Adrenal gland (tissue), 12 donors: ENCODE measurements around the gene TGFB2. TPM values are rescaled to one million over a fixed set of nuclear protein-coding genes. Genes with fewer than 3 reads are reported as not detected.

ENCODE experiments used
- DNase-seq, 7 donors: peaks; one replicate each; pipeline ENCODE4 v3.0.0-alpha.2; 2019 to 2020
- H3K27ac ChIP-seq, 5 donors: fragments of 200-600 bp; sonication (generic) in 4 of 5; 1 replicate in 3 of 5; 2 replicates in 2 of 5; pipeline versions ENCODE4 v1.5.1 to v1.8.0; 2016 to 2020; ENCODE audit warnings: mild to moderate bottlenecking in 1 of 5
- H3K27me3 ChIP-seq: fragments of 200-600 bp; 2 replicates; pipeline ENCODE4 v1.8.0; 2021
- H3K36me3 ChIP-seq, 2 donors: fragments of 200-600 bp; replicated peaks in 1 of 2; 1 replicate in 1 of 2; 2 replicates in 1 of 2; pipeline versions ENCODE4 v1.5.1 to v1.8.0; 2018 to 2022
- H3K4me1 ChIP-seq, 2 donors: fragments of 200-600 bp; replicated peaks in 1 of 2; 1 replicate in 1 of 2; 2 replicates in 1 of 2; pipeline versions ENCODE4 v1.5.1 to v1.8.0; 2018 to 2021
- H3K4me3 ChIP-seq, 4 donors: fragments of 200-600 bp; sonication (generic) in 3 of 4; one replicate each; pipeline ENCODE4 v1.5.1; 2016 to 2018
- H3K9me3 ChIP-seq, 3 donors: fragments of 200-600 bp; sonication (generic) in 1 of 3; replicated peaks in 1 of 3; 1 replicate in 2 of 3; 2 replicates in 1 of 3; pipeline versions ENCODE4 v1.5.1 to v1.8.0; 2016 to 2021
- CTCF ChIP-seq, 6 experiments: fragments of 450-650 bp in 4 of 6; fragments of 200-600 bp in 2 of 6; sonication (generic) in 1 of 6; IDR thresholded peaks; 1 replicate in 5 of 6; 2 replicates in 1 of 6; pipeline versions ENCODE4 v1.5.1 to v1.8.0; 2016 to 2021; ENCODE audit warnings: antibody characterized with exemption in 6 of 6, mild to moderate bottlenecking in 2 of 6, moderate library complexity in 1 of 6
- POLR2A ChIP-seq, 2 donors: fragments of 450-650 bp; IDR thresholded peaks; one replicate each; pipeline ENCODE4 v1.6.1; 2017; ENCODE audit warnings: antibody characterized with exemption in 2 of 2, mild to moderate bottlenecking in 2 of 2, moderate library complexity in 1 of 2
- WGBS, 4 donors: extraction: QIAGEN DNeasy Blood & Tissue Kit in 2 of 4; methylation state at CpG; one replicate each; pipeline versions ENCODE4 v1.1.5 to v1.1.7; 2013 to 2017; 5-methylcytosine and 5-hydroxymethylcytosine counted together
- intact Hi-C, 2 donors: fragments of 100-400 bp; cut with DNase I; formaldehyde crosslinking; loops; one replicate each; pipeline versions ENCODE4 v1.14.1 to v1.15.0; 2022 to 2023
- polyA plus RNA-seq, 3 donors: library from polyadenylated mRNA; stranded (reverse); fragments of 200-250 nt in 2 of 3; fragments of 350-450 nt in 1 of 3; fragmentation: Illumina TruSeq in 1 of 3; extraction: RNeasy Lipid Tissue Mini Kit (QIAGEN cat#74804) in 1 of 3; gene quantifications; one replicate each; pipeline ENCODE4 v1.2.3, GENCODE V29; 2013 to 2014
- total RNA-seq, 9 donors: library from RNA; depleted of rRNA in 4 of 9; stranded (reverse); fragments of >200 nt in 4 of 9; fragments of 120-200 nt in 1 of 9; fragmentation: NEBNext Ultra II Directional in 1 of 9; extraction: Animal tissue kit (Norgen Biotek cat#: 25700) in 1 of 9; gene quantifications; one replicate each; pipeline versions ENCODE4 v1.1.0 to v1.2.4, GENCODE V29; 2013 to 2023
- donor health status: healthy with polysubstance abuse.
- donor health status: Bipolar disorder and iron deficiency.
- donor health status: DM: yes; HTN: yes; CAD: no.
- donor health status: DM: no; HTN: no; CAD: no.
- donor health status: DM: no; HTN: no; CAD: no.
- donor health status: DM: yes; HTN: yes; CAD: no.

Gene TGFB2
- total and polyA plus RNA-seq, 12 donors: 0.24 to 4.2 (median 1.7) TPM

GRCh38 chr1:218480588-218481099, 135.5 kb downstream of the TGFB2 start:
- TF ChIP-seq POLR2A (IDR thresholded peaks at IDR 0.05) (no peak), CTCF (IDR thresholded peaks at IDR 0.05) (no peak)
- Histone ChIP-seq H3K4me1 (no peaks in the 10 kb centered on the region), H3K36me3 (no peaks in the 10 kb centered on the region), H3K27ac (peak overlapping the region in 1 of 5 donors; percentile 31), H3K9me3 (no peaks in the 10 kb centered on the region), H3K27me3 (no peaks in the 10 kb centered on the region), H3K4me3 (no peak overlapping the region)
- DNase-seq: no peak
- intact Hi-C loops: no loop called here
- WGBS, 4 donors: 74 to 89% (median 82%) methylated on average over 1 of the region's 1 CpG

- H3K27me3 ChIP-seq: no peaks in the 10 kb centered on the region
- H3K9me3 ChIP-seq: no peaks in the 10 kb centered on the region
- H3K4me3 ChIP-seq: no peak overlapping the region
- no peak overlapping the region for H3K27ac ChIP-seq
- no peak for TF ChIP-seq POLR2A (IDR thresholded peaks at IDR 0.05)
- TF ChIP-seq CTCF (IDR thresholded peaks at IDR 0.05): no peak
- 46 to 65% (median 52%) methylated on average over 3 of the region's 3 CpGs for WGBS, 4 donors
- DNase-seq: no peak
- no peaks in the 10 kb centered on the region for H3K4me1 ChIP-seq
- intact Hi-C loops: no loop called here
- H3K36me3 ChIP-seq: no peaks in the 10 kb centered on the region
These were observed 136.1 kb downstream of the TGFB2 start for GRCh38 chr1:218481116-218481775.

- WGBS, 4 donors: 68 to 80% (median 72%) methylated on average over 5 of the region's 5 CpGs
- no peak for DNase-seq
- H3K9me3 ChIP-seq: no peaks in the 10 kb centered on the region
- H3K27ac ChIP-seq: peak overlapping the region in 1 of 5 donors; percentile 24
- H3K4me1 ChIP-seq: no peaks in the 10 kb centered on the region
- no peaks in the 10 kb centered on the region for H3K27me3 ChIP-seq
- intact Hi-C loops: no loop called here
- no peak overlapping the region for H3K4me3 ChIP-seq
- no peaks in the 10 kb centered on the region for H3K36me3 ChIP-seq
- TF ChIP-seq CTCF (IDR thresholded peaks at IDR 0.05): no peak
- TF ChIP-seq POLR2A (IDR thresholded peaks at IDR 0.05): no peak
These were observed 137.5 kb downstream of the TGFB2 start for GRCh38 chr1:218482683-218483082.

GRCh38 chr1:218485241-218485928, 140.2 kb downstream of the TGFB2 start:
- no peaks in the 10 kb centered on the region for H3K9me3 ChIP-seq
- no peaks in the 10 kb centered on the region for H3K36me3 ChIP-seq
- H3K27me3 ChIP-seq: no peaks in the 10 kb centered on the region
- TF ChIP-seq POLR2A (IDR thresholded peaks at IDR 0.05) (no peak), CTCF (IDR thresholded peaks at IDR 0.05) (no peak)
- no peak for DNase-seq
- whole genome bisulfite sequencing, 4 donors: 89 to 97% (median 96%) methylated on average over 2 of the region's 2 CpGs
- H3K4me1 ChIP-seq: peaks cover 0 to 5% of the 10 kb centered on the region in 2 donors
- H3K27ac ChIP-seq: no peak overlapping the region
- H3K4me3 ChIP-seq: no peak overlapping the region
- intact Hi-C loops: no loop called here
